Measurements from ENCODE around the gene SMARCA2. TPM values are rescaled to one million over a fixed set of nuclear protein-coding genes. Genes with fewer than 3 reads are reported as not detected.

Gene SMARCA2
- total and polyA plus RNA-seq, 9 of the 15 experiments (the other 6 are each of a cell fraction or from before 2014, with no cell fraction given): 8.0 to 34.8 (median 25.5) TPM

DNA sequence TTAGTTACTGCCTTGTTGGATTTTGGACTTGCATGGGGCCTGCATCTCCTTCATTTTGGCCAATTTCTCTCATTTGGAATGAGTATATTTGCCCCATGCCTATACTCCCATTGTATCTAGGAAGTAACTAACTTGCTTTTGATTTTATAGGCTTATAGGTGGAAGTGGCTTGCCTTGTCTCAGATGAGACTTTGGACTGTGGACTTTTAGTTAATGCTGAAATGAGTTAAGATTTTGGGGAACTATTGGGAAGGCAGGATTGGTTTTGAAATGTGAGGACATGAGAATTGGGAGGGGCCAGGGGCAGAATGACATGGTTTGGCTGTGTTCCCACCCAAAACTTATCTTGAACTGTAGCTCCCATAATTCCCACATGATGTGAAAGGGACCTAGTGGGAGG lies 42.5 kb upstream of the SMARCA2 start:
- Histone ChIP-seq H3K9me1 (ENCODE audit: control insufficient read depth, insufficient read depth, low read length) (no peaks in the 10 kb centered on the region), H3K27ac (ENCODE audit: extremely low read depth, low read depth, low read length) (no peak overlapping the region), H3K36me3 (ENCODE audit: control insufficient read depth, insufficient read depth, low read length) (no peaks in the 10 kb centered on the region), H2AFZ (ENCODE audit: low read depth, low read length) (no peak overlapping the region), H4K20me1 (replicated peaks; ENCODE audit: control insufficient read depth, insufficient read depth, low read length) (no peaks in the 10 kb centered on the region), H3K9me3 (replicated peaks; ENCODE audit: control insufficient read depth, insufficient read depth, low read depth, low read length) (no peaks in the 10 kb centered on the region), H3K4me1 (replicated peaks in 1 of 2; ENCODE audit: control insufficient read depth in 2 of 2, insufficient read depth in 2 of 2, low read length in 2 of 2) (no peaks in the 10 kb centered on the region), H3K79me2 (ENCODE audit: control insufficient read depth, insufficient read depth, low read length) (no peaks in the 10 kb centered on the region), H3K27me3 (ENCODE audit: control insufficient read depth in 2 of 2, insufficient read depth in 2 of 2, low read length in 2 of 2) (no peaks in the 10 kb centered on the region), H3K4me3 (no peak overlapping the region), H3K9ac (ENCODE audit: insufficient read depth in 1 of 2, low read depth in 2 of 2, low read length in 2 of 2) (no peak overlapping the region), H3K4me2 (ENCODE audit: insufficient read depth, low read length) (no peak overlapping the region)
- no TSS peak for BruUV-seq (replicated peaks)
- DNase-seq (ENCODE audit: extremely low read depth in 1 of 4, low spot score in 3 of 4): no peak
- POLR2A ChIA-PET: no interaction called here
- no peak for TF ChIP-seq BHLHE40 (IDR thresholded peaks at IDR 0.05; ENCODE audit: low read length)
- TF ChIP-seq TSHZ1 (CRISPR knock-in tag; IDR thresholded peaks at IDR 0.05): no peak
- TF ChIP-seq CBX5 (IDR thresholded peaks at IDR 0.05; ENCODE audit: borderline replicate concordance, low read depth): no peak
- no peak for TF ChIP-seq SAFB (IDR thresholded peaks at IDR 0.05; ENCODE audit: borderline replicate concordance, low read depth, low read length)
- TF ChIP-seq THAP7 (CRISPR knock-in tag; IDR thresholded peaks at IDR 0.05): no peak
- TF ChIP-seq KAT8 (IDR thresholded peaks at IDR 0.05; ENCODE audit: low read depth): no peak
- TF ChIP-seq, protein P1, sequence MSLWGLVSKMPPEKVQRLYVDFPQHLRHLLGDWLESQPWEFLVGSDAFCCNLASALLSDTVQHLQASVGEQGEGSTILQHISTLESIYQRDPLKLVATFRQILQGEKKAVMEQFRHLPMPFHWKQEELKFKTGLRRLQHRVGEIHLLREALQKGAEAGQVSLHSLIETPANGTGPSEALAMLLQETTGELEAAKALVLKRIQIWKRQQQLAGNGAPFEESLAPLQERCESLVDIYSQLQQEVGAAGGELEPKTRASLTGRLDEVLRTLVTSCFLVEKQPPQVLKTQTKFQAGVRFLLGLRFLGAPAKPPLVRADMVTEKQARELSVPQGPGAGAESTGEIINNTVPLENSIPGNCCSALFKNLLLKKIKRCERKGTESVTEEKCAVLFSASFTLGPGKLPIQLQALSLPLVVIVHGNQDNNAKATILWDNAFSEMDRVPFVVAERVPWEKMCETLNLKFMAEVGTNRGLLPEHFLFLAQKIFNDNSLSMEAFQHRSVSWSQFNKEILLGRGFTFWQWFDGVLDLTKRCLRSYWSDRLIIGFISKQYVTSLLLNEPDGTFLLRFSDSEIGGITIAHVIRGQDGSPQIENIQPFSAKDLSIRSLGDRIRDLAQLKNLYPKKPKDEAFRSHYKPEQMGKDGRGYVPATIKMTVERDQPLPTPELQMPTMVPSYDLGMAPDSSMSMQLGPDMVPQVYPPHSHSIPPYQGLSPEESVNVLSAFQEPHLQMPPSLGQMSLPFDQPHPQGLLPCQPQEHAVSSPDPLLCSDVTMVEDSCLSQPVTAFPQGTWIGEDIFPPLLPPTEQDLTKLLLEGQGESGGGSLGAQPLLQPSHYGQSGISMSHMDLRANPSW (CRISPR knock-in tag; IDR thresholded peaks at IDR 0.05): no peak
- no peak for TF ChIP-seq RFX1 (IDR thresholded peaks at IDR 0.05)
- TF ChIP-seq KDM2B (CRISPR knock-in tag; IDR thresholded peaks at IDR 0.05): no peak
- TF ChIP-seq NR2C1 (IDR thresholded peaks at IDR 0.05): no peak
- TF ChIP-seq NR2C1 (tag; IDR thresholded peaks at IDR 0.05): no peak
- TF ChIP-seq RBM14 (IDR thresholded peaks at IDR 0.05; ENCODE audit: borderline replicate concordance, insufficient read depth, low read depth, low read length): no peak
- TF ChIP-seq ZNF707 (CRISPR knock-in tag; conservative IDR thresholded peaks at IDR 0.05): no peak
- no peak for TF ChIP-seq LARP7 (IDR thresholded peaks at IDR 0.05)
- FAIRE-seq: no peak
- no peak for ATAC-seq
- CTCF ChIA-PET (ENCODE audit: low intra/inter-chr PET ratio): no interaction called here
- intact Hi-C loops (cut with micrococcal nuclease): no loop called here
- in situ Hi-C loops (cut with MboI): no loop called here

All from K562 (cell line).